T-helper 17 cell (primary cell): ENCODE results near the gene CCDC9. TPM values are rescaled to one million over a fixed set of nuclear protein-coding genes. Genes with fewer than 3 reads are reported as not detected.

ENCODE experiments used
- ATAC-seq: fragments of 150-1000 bp; cut with Tn5 transposase; 2 replicates; pipeline ENCODE4 v1.10.0; 2021; ENCODE audit warnings: mild to moderate bottlenecking, moderate library complexity
- DNase-seq, 3 donors: peaks; one replicate each; pipeline versions ENCODE4 v3.0.0 to v3.0.0-alpha.2; 2020 to 2021
- H3K9me3 ChIP-seq: one replicate; pipeline ENCODE4 v1.7.0; 2013; ENCODE audit warnings: low read length, mild to moderate bottlenecking; ENCODE audit not compliant: control insufficient read depth, poor library complexity, severe bottlenecking
- H3K27ac Mint-ChIP-seq: one replicate; pipeline ENCODE4 v1.8.0; 2022; ENCODE audit warnings: mild to moderate bottlenecking, moderate library complexity, mixed read lengths
- H3K27me3 Mint-ChIP-seq: one replicate; pipeline ENCODE4 v1.8.0; 2022; ENCODE audit warnings: mixed read lengths
- H3K36me3 Mint-ChIP-seq: one replicate; pipeline ENCODE4 v1.8.0; 2022; ENCODE audit warnings: low read depth, mixed read lengths
- H3K4me1 Mint-ChIP-seq: one replicate; pipeline ENCODE4 v1.8.0; 2022; ENCODE audit warnings: mild to moderate bottlenecking, mixed read lengths
- H3K4me3 Mint-ChIP-seq: one replicate; pipeline ENCODE4 v1.8.0; 2022; ENCODE audit warnings: mild to moderate bottlenecking, moderate library complexity, mixed read lengths
- total RNA-seq, 4 donors: library from RNA in 2 of 4; stranded (reverse) in 2 of 4; gene quantifications; one replicate each; pipeline ENCODE4 v1.2.3 and lab custom pipeline; 2022 to 2026

CCDC9 gene
- total RNA-seq (10 to 100 TPM; 35.6 to 53.7 TPM), total RNA-seq (lab: John Stamatoyannopoulos, UW) (25.1 to 26.4 reads per million in 2 donors)

- DNase-seq (peak in 1 of 3 donors; percentile 83), ATAC-seq (no peak)
- H3K36me3 Mint-ChIP-seq: peaks cover 12% of the 10 kb centered on the region
- H3K4me1 Mint-ChIP-seq: peaks cover 41% of the 10 kb centered on the region
- no peaks in the 10 kb centered on the region for H3K9me3 ChIP-seq
- H3K4me3 Mint-ChIP-seq: peak within 1 kb of the TSS; percentile 96
- peak within 1 kb of the TSS; percentile 93 for H3K27ac Mint-ChIP-seq
- no peaks in the 10 kb centered on the region for H3K27me3 Mint-ChIP-seq
These were observed at the start of gene CCDC9 for GRCh38 chr19:47255879-47256692. Gene CCDC9, plus strand, starts transcription at chr19:47256525. Its CDS starts 1,876 bp downstream, at chr19:47258401.

GRCh38 chr19:47209319-47210179 is 46.8 kb upstream of the CCDC9 start:
- no peaks in the 10 kb centered on the region for H3K9me3 ChIP-seq
- Mint-ChIP-seq H3K36me3 (no peaks in the 10 kb centered on the region), H3K4me1 (peaks cover 5% of the 10 kb centered on the region), H3K27ac (peak overlapping the region; percentile 53), H3K27me3 (no peaks in the 10 kb centered on the region), H3K4me3 (no peak overlapping the region)
- ATAC-seq (no peak), DNase-seq (no peak)

- H3K4me1 Mint-ChIP-seq: peaks cover 5% of the 10 kb centered on the region
- no peak overlapping the region for H3K27ac Mint-ChIP-seq
- H3K27me3 Mint-ChIP-seq: no peaks in the 10 kb centered on the region
- ATAC-seq: no peak
- H3K36me3 Mint-ChIP-seq: no peaks in the 10 kb centered on the region
- no peak for DNase-seq
- no peak overlapping the region for H3K4me3 Mint-ChIP-seq
- H3K9me3 ChIP-seq: no peaks in the 10 kb centered on the region
These were observed 46.2 kb upstream of the CCDC9 start for GRCh38 chr19:47210180-47210490.

GRCh38 chr19:47210689-47211316 is 45.5 kb upstream of the CCDC9 start:
- Mint-ChIP-seq H3K27ac (peak overlapping the region; percentile 88), H3K36me3 (no peaks in the 10 kb centered on the region), H3K4me3 (no peak overlapping the region), H3K27me3 (no peaks in the 10 kb centered on the region), H3K4me1 (peaks cover 5% of the 10 kb centered on the region)
- no peaks in the 10 kb centered on the region for H3K9me3 ChIP-seq
- DNase-seq (peak; percentile 54 to 77 (median 57)), ATAC-seq (peak; percentile 85)

GRCh38 chr19:47215581-47215980 is 40.7 kb upstream of the CCDC9 start:
- Mint-ChIP-seq H3K4me1 (peaks cover 3% of the 10 kb centered on the region), H3K4me3 (no peak overlapping the region), H3K36me3 (no peaks in the 10 kb centered on the region), H3K27me3 (no peaks in the 10 kb centered on the region), H3K27ac (no peak overlapping the region)
- no peak for DNase-seq
- ATAC-seq: no peak
- no peaks in the 10 kb centered on the region for H3K9me3 ChIP-seq

GRCh38 chr19:47221080-47221841 is 35.1 kb upstream of the CCDC9 start:
- no peak for ATAC-seq
- no peaks in the 10 kb centered on the region for H3K9me3 ChIP-seq
- no peaks in the 10 kb centered on the region for H3K27me3 Mint-ChIP-seq

GRCh38 chr19:47221890-47222289 is 34.4 kb upstream of the CCDC9 start:
- ATAC-seq (no peak), DNase-seq (no peak)
- no peaks in the 10 kb centered on the region for H3K9me3 ChIP-seq
- peak overlapping the region; percentile 7 for H3K4me3 Mint-ChIP-seq
- peaks cover 4% of the 10 kb centered on the region for H3K4me1 Mint-ChIP-seq
- H3K27me3 Mint-ChIP-seq: no peaks in the 10 kb centered on the region
- H3K36me3 Mint-ChIP-seq: no peaks in the 10 kb centered on the region
- no peak overlapping the region for H3K27ac Mint-ChIP-seq

More at GRCh38 chr19:47221080-47221841, 35.1 kb upstream of the CCDC9 start:
- Mint-ChIP-seq H3K4me3 (peak overlapping the region; percentile 7), H3K27ac (no peak overlapping the region), H3K36me3 (no peaks in the 10 kb centered on the region), H3K4me1 (peaks cover 4% of the 10 kb centered on the region)
- DNase-seq: no peak

- Mint-ChIP-seq H3K4me1 (peaks cover 11% of the 10 kb centered on the region), H3K27me3 (no peaks in the 10 kb centered on the region)
- peak; percentile 68 for ATAC-seq
These were observed 30.4 kb upstream of the CCDC9 start for GRCh38 chr19:47225746-47226425.

GRCh38 chr19:47226426-47227351 is 29.6 kb upstream of the CCDC9 start:
- peaks cover 16% of the 10 kb centered on the region for H3K4me1 Mint-ChIP-seq
- H3K4me3 Mint-ChIP-seq: peak overlapping the region; percentile 87
- DNase-seq: no peak
- H3K36me3 Mint-ChIP-seq: no peaks in the 10 kb centered on the region
- peak; percentile 1 for ATAC-seq
- peak overlapping the region; percentile 77 for H3K27ac Mint-ChIP-seq
- H3K9me3 ChIP-seq: no peaks in the 10 kb centered on the region
- H3K27me3 Mint-ChIP-seq: no peaks in the 10 kb centered on the region

More at GRCh38 chr19:47225746-47226425, 30.4 kb upstream of the CCDC9 start:
- Mint-ChIP-seq H3K36me3 (no peaks in the 10 kb centered on the region), H3K27ac (peak overlapping the region; percentile 57), H3K4me3 (peak overlapping the region; percentile 87)
- DNase-seq: peak; percentile 86 to 88 (median 88)
- no peaks in the 10 kb centered on the region for H3K9me3 ChIP-seq

GRCh38 chr19:47227352-47228167 is 28.8 kb upstream of the CCDC9 start:
- H3K4me3 Mint-ChIP-seq: peak overlapping the region; percentile 87
- ATAC-seq: no peak
- H3K27me3 Mint-ChIP-seq: no peaks in the 10 kb centered on the region
- H3K36me3 Mint-ChIP-seq: no peaks in the 10 kb centered on the region
- peak overlapping the region; percentile 77 for H3K27ac Mint-ChIP-seq
- peaks cover 20% of the 10 kb centered on the region for H3K4me1 Mint-ChIP-seq
- DNase-seq: peak in 1 of 3 donors; percentile 19
- no peaks in the 10 kb centered on the region for H3K9me3 ChIP-seq
